Suprapubic skin (tissue), 4 donors: ENCODE data around the gene SETD5. TPM values are rescaled to one million over a fixed set of nuclear protein-coding genes. Genes with fewer than 3 reads are reported as not detected.

Experiments used
- DNase-seq, 2 donors: peaks; one replicate each; pipeline ENCODE4 v3.0.0-alpha.2; 2019; ENCODE audit warnings: low spot score in 2 of 2
- H3K27ac ChIP-seq: fragments of 200-600 bp; sonication (generic); one replicate; pipeline ENCODE4 v1.5.1; 2019
- H3K27me3 ChIP-seq: fragments of 200-600 bp; sonication (generic); one replicate; pipeline ENCODE4 v1.5.1; 2019
- H3K36me3 ChIP-seq: fragments of 200-600 bp; sonication (generic); one replicate; pipeline ENCODE4 v1.5.1; 2019
- H3K4me1 ChIP-seq: fragments of 200-600 bp; sonication (generic); one replicate; pipeline ENCODE4 v1.5.1; 2019
- H3K4me3 ChIP-seq: fragments of 200-600 bp; sonication (generic); one replicate; pipeline ENCODE4 v1.5.1; 2019; ENCODE audit warnings: mild to moderate bottlenecking
- H3K9me3 ChIP-seq: fragments of 200-600 bp; sonication (generic); one replicate; pipeline ENCODE4 v1.5.1; 2019
- EP300 ChIP-seq: sonication (generic); formaldehyde crosslinking; IDR thresholded peaks from one replicate; pipeline ENCODE4 v1.6.1; 2017; ENCODE audit warnings: antibody characterized with exemption
- POLR2A ChIP-seq, 2 donors: fragments of 450-650 bp; IDR thresholded peaks; one replicate each; pipeline ENCODE4 v1.6.1; 2017; ENCODE audit warnings: antibody characterized with exemption in 2 of 2, mild to moderate bottlenecking in 2 of 2, moderate library complexity in 2 of 2
- POLR2AphosphoS5 ChIP-seq, 3 donors: sonication (generic); formaldehyde crosslinking; IDR thresholded peaks; one replicate each; pipeline ENCODE4 v1.6.1; 2017; ENCODE audit warnings: antibody characterized with exemption in 3 of 3
- WGBS: methylation state at CpG from one replicate; pipeline ENCODE4 v1.1.5; 2018; 5-methylcytosine and 5-hydroxymethylcytosine counted together
- total RNA-seq, 4 donors: library from RNA; depleted of rRNA; stranded (reverse); fragments of >200 nt; gene quantifications; one replicate each; pipeline ENCODE4 v1.1.0, GENCODE V29; 2016
- TF ChIP-seq, protein P1 (sequence below), 2 donors: fragments of 200-600 bp in 1 of 2; fragments of 450-650 bp in 1 of 2; sonication (generic) in 1 of 2; IDR thresholded peaks; one replicate each; pipeline ENCODE4 v1.5.1; 2016 to 2019; ENCODE audit warnings: antibody characterized with exemption in 2 of 2, mild to moderate bottlenecking in 1 of 2, moderate library complexity in 1 of 2

SETD5 gene
- total RNA-seq, 4 donors from 2014 or later, result 72.5 to 272 (median 108) TPM

DNA sequence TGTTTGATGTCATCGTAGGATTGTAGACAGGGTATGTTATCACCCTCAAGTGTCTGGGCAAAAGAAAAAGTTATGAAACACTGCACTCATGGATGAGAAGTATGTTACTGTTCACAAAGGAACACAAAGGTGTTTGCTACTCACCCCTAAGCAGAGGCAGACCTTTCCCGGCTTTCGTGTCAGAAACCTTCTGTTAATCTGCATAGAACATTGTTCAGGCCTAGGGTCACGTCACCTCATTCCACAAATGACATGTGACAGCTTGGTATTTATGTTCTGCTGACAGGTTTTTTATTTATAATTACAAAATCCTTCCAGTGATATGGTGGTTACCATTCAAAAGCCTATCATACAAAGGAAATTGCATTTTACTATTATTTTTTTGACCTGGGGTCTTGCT, 18.1 kb upstream of the SETD5 start:
- no peak for DNase-seq
- no peak overlapping the region for H3K4me3 ChIP-seq
- no peaks in the 10 kb centered on the region for H3K4me1 ChIP-seq
- H3K9me3 ChIP-seq, result no peaks in the 10 kb centered on the region
- H3K36me3 ChIP-seq, result peaks cover 78% of the 10 kb centered on the region
- TF ChIP-seq, protein P1, sequence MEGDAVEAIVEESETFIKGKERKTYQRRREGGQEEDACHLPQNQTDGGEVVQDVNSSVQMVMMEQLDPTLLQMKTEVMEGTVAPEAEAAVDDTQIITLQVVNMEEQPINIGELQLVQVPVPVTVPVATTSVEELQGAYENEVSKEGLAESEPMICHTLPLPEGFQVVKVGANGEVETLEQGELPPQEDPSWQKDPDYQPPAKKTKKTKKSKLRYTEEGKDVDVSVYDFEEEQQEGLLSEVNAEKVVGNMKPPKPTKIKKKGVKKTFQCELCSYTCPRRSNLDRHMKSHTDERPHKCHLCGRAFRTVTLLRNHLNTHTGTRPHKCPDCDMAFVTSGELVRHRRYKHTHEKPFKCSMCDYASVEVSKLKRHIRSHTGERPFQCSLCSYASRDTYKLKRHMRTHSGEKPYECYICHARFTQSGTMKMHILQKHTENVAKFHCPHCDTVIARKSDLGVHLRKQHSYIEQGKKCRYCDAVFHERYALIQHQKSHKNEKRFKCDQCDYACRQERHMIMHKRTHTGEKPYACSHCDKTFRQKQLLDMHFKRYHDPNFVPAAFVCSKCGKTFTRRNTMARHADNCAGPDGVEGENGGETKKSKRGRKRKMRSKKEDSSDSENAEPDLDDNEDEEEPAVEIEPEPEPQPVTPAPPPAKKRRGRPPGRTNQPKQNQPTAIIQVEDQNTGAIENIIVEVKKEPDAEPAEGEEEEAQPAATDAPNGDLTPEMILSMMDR (IDR thresholded peaks at IDR 0.05), result no peak
- TF ChIP-seq POLR2A (IDR thresholded peaks at IDR 0.05) (no peak), POLR2AphosphoS5 (IDR thresholded peaks at IDR 0.05) (no peak), EP300 (no peak)
- WGBS, result 51% methylated on average over 4 of the region's 4 CpGs
- H3K27ac ChIP-seq, result no peak overlapping the region
- H3K27me3 ChIP-seq, result no peaks in the 10 kb centered on the region

GRCh38 chr3:9380014-9380413, 17.4 kb upstream of the SETD5 start:
- no peak for DNase-seq
- no peaks in the 10 kb centered on the region for H3K9me3 ChIP-seq
- no peaks in the 10 kb centered on the region for H3K4me1 ChIP-seq
- H3K4me3 ChIP-seq, result no peak overlapping the region
- H3K36me3 ChIP-seq, result peaks cover 78% of the 10 kb centered on the region
- TF ChIP-seq, protein P1 (IDR thresholded peaks at IDR 0.05), result no peak
- TF ChIP-seq EP300 (no peak), POLR2AphosphoS5 (IDR thresholded peaks at IDR 0.05) (no peak), POLR2A (IDR thresholded peaks at IDR 0.05) (no peak)
- no peak overlapping the region for H3K27ac ChIP-seq
- WGBS, result 83% methylated on average over 3 of the region's 3 CpGs
- no peaks in the 10 kb centered on the region for H3K27me3 ChIP-seq

DNA sequence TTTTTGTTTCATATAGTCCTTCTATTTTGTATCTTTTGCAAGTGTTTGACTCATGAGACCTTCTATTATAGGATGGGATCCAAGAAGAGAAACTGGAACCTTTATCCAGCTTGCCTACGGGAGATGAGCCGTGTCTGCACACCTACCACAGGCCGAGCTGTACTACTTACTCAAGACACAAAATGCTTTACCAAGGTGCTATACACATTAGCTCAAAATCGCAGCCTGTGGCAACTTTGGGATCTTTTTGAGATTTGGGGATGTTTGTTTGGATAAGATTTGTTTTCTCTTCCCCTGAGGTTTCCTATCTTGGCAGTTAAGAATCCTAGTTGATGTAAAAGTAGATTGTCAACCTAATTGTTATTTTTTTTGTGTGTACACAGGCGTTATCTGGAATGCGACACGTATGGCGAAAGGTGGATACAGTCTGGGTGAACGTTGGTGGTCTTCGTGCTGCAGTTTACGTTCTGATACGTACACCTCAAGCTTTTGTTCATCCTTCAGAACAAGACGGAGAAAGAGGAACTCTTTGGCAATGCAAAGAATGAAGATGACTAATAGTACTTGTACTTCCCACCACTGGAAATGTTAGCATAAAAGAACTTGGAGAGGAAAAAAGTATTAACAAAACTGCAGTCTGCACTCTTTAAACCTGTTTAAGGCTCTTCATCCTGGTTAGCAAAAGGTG, 13.1 kb upstream of the SETD5 start:
- Histone ChIP-seq H3K4me3 (no peak overlapping the region), H3K4me1 (peaks cover 11% of the 10 kb centered on the region), H3K36me3 (peaks cover 75% of the 10 kb centered on the region), H3K9me3 (no peaks in the 10 kb centered on the region), H3K27ac (no peak overlapping the region), H3K27me3 (no peaks in the 10 kb centered on the region)
- DNase-seq, result no peak
- 83% methylated on average over 13 of the region's 13 CpGs for WGBS
- TF ChIP-seq, protein P1 (IDR thresholded peaks at IDR 0.05), result no peak
- TF ChIP-seq POLR2AphosphoS5 (IDR thresholded peaks at IDR 0.05), result no peak
- no peak for TF ChIP-seq EP300
- TF ChIP-seq POLR2A (IDR thresholded peaks at IDR 0.05), result no peak

GRCh38 chr3:9385187-9386077, 12.0 kb upstream of the SETD5 start:
- Histone ChIP-seq H3K4me3 (no peak overlapping the region), H3K36me3 (peaks cover 71% of the 10 kb centered on the region), H3K27ac (no peak overlapping the region), H3K27me3 (no peaks in the 10 kb centered on the region), H3K9me3 (no peaks in the 10 kb centered on the region), H3K4me1 (peaks cover 16% of the 10 kb centered on the region)
- TF ChIP-seq, protein P1 (IDR thresholded peaks at IDR 0.05), result no peak
- TF ChIP-seq POLR2AphosphoS5 (IDR thresholded peaks at IDR 0.05), result no peak
- TF ChIP-seq EP300, result no peak
- no peak for TF ChIP-seq POLR2A (IDR thresholded peaks at IDR 0.05)
- no peak for DNase-seq
- 57% methylated on average over 2 of the region's 2 CpGs for WGBS

GRCh38 chr3:9386078-9386459, 11.3 kb upstream of the SETD5 start:
- Histone ChIP-seq H3K27me3 (no peaks in the 10 kb centered on the region), H3K4me3 (no peak overlapping the region), H3K4me1 (peaks cover 16% of the 10 kb centered on the region), H3K27ac (no peak overlapping the region), H3K9me3 (no peaks in the 10 kb centered on the region), H3K36me3 (peaks cover 74% of the 10 kb centered on the region)
- no peak for DNase-seq
- TF ChIP-seq POLR2AphosphoS5 (IDR thresholded peaks at IDR 0.05) (no peak), EP300 (no peak), POLR2A (IDR thresholded peaks at IDR 0.05) (no peak)
- TF ChIP-seq, protein P1 (IDR thresholded peaks at IDR 0.05), result no peak
- 76% methylated on average over 3 of the region's 3 CpGs for WGBS
